Measurements from ENCODE around the gene KCTD16. TPM values are rescaled to one million over a fixed set of nuclear protein-coding genes. Genes with fewer than 3 reads are reported as not detected.

KCTD16 gene
- total and polyA plus RNA-seq, 5 donors from 2014 or later, result 0.44 TPM; not detected in 4

- Histone ChIP-seq H3K4me1 (ENCODE audit: control insufficient read depth, insufficient read depth, low read length, poor library complexity, severe bottlenecking) (no peaks in the 10 kb centered on the region), H3K4me3 (ENCODE audit: low read depth, low read length) (no peak overlapping the region), H3K27ac (ENCODE audit: insufficient read depth, low read length, poor library complexity, severe bottlenecking) (no peak overlapping the region), H3K36me3 (ENCODE audit: control insufficient read depth, insufficient read depth, low read length) (no peaks in the 10 kb centered on the region), H3K9me3 (ENCODE audit: control insufficient read depth in 2 of 2, low read length in 2 of 2) (no peaks in the 10 kb centered on the region), H3K27me3 (ENCODE audit: control insufficient read depth, insufficient read depth, low read length) (peaks cover 6% of the 10 kb centered on the region)
- Mint-ChIP-seq H3K27me3 (peaks cover 9% of the 10 kb centered on the region), H3K4me1 (no peaks in the 10 kb centered on the region), H3K4me3 (no peak overlapping the region), H3K9me3 (no peaks in the 10 kb centered on the region), H3K36me3 (no peaks in the 10 kb centered on the region), H3K27ac (no peak overlapping the region)
- ATAC-seq (ENCODE audit: low read depth in 2 of 2), result no peak
- DNase-seq, result no peak
Observed at GRCh38 chr5:144131261-144131660, 39.4 kb upstream of the KCTD16 start.

- DNase-seq (no peak), ATAC-seq (ENCODE audit: low read depth in 2 of 2) (no peak)
- no peak overlapping the region for H3K27ac ChIP-seq (ENCODE audit: insufficient read depth, low read length, poor library complexity, severe bottlenecking)
- H3K27me3 ChIP-seq (ENCODE audit: control insufficient read depth, insufficient read depth, low read length), result peaks cover 6% of the 10 kb centered on the region
- Mint-ChIP-seq H3K27me3 (peaks cover 20% of the 10 kb centered on the region), H3K4me1 (no peaks in the 10 kb centered on the region), H3K4me3 (no peak overlapping the region), H3K9me3 (no peaks in the 10 kb centered on the region), H3K36me3 (no peaks in the 10 kb centered on the region), H3K27ac (no peak overlapping the region)
- no peaks in the 10 kb centered on the region for H3K36me3 ChIP-seq (ENCODE audit: control insufficient read depth, insufficient read depth, low read length)
- no peaks in the 10 kb centered on the region for H3K9me3 ChIP-seq (ENCODE audit: control insufficient read depth in 2 of 2, low read length in 2 of 2)
- no peaks in the 10 kb centered on the region for H3K4me1 ChIP-seq (ENCODE audit: control insufficient read depth, insufficient read depth, low read length, poor library complexity, severe bottlenecking)
- H3K4me3 ChIP-seq (ENCODE audit: low read depth, low read length), result no peak overlapping the region
Observed at GRCh38 chr5:144133050-144133633, 37.5 kb upstream of the KCTD16 start.

DNA sequence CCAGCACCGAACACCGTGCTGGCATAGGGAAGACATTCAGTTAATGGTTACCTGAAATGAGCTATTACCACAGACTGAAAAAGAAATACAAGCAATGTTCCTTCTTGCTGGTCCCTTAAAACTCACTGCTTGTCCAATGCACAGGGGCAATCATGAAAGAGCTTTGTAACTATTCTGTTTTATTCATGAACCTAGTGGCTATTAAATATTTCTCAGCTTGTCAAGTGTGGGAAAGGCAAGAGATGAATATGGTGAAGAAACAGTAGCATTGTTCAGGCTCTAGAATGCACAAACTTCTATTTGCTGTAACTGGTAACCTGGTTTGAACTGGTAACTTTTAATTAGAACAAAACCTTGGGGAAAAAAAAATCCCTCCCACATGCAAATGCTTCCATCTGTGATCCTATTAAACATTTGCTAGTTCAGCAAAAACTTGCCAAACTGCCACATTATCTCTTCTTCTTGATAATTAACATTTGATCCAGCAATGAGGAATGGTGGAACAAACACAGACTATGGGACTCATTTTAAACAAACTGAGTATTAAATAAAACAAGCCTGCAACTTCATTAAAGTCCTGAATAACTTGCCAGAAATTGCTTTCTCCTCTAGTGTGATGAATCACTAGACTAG, 36.4 kb upstream of the KCTD16 start:
- H3K4me3 ChIP-seq (ENCODE audit: low read depth, low read length), result no peak overlapping the region
- ATAC-seq (ENCODE audit: low read depth in 2 of 2) (no peak), DNase-seq (no peak)
- Mint-ChIP-seq H3K9me3 (no peaks in the 10 kb centered on the region), H3K36me3 (no peaks in the 10 kb centered on the region), H3K27ac (no peak overlapping the region), H3K4me1 (no peaks in the 10 kb centered on the region), H3K27me3 (peaks cover 27% of the 10 kb centered on the region), H3K4me3 (no peak overlapping the region)
- peaks cover 6% of the 10 kb centered on the region for H3K27me3 ChIP-seq (ENCODE audit: control insufficient read depth, insufficient read depth, low read length)
- no peaks in the 10 kb centered on the region for H3K4me1 ChIP-seq (ENCODE audit: control insufficient read depth, insufficient read depth, low read length, poor library complexity, severe bottlenecking)
- no peaks in the 10 kb centered on the region for H3K9me3 ChIP-seq (ENCODE audit: control insufficient read depth in 2 of 2, low read length in 2 of 2)
- H3K27ac ChIP-seq (ENCODE audit: insufficient read depth, low read length, poor library complexity, severe bottlenecking), result no peak overlapping the region
- H3K36me3 ChIP-seq (ENCODE audit: control insufficient read depth, insufficient read depth, low read length), result no peaks in the 10 kb centered on the region

GRCh38 chr5:144135113-144135762, 35.4 kb upstream of the KCTD16 start:
- Mint-ChIP-seq H3K4me3 (no peak overlapping the region), H3K36me3 (no peaks in the 10 kb centered on the region), H3K27me3 (peaks cover 27% of the 10 kb centered on the region), H3K27ac (no peak overlapping the region), H3K4me1 (no peaks in the 10 kb centered on the region), H3K9me3 (no peaks in the 10 kb centered on the region)
- H3K4me1 ChIP-seq (ENCODE audit: control insufficient read depth, insufficient read depth, low read length, poor library complexity, severe bottlenecking), result no peaks in the 10 kb centered on the region
- DNase-seq (no peak), ATAC-seq (ENCODE audit: low read depth in 2 of 2) (no peak)
- H3K27ac ChIP-seq (ENCODE audit: insufficient read depth, low read length, poor library complexity, severe bottlenecking), result no peak overlapping the region
- H3K36me3 ChIP-seq (ENCODE audit: control insufficient read depth, insufficient read depth, low read length), result no peaks in the 10 kb centered on the region
- peaks cover 6% of the 10 kb centered on the region for H3K27me3 ChIP-seq (ENCODE audit: control insufficient read depth, insufficient read depth, low read length)
- no peak overlapping the region for H3K4me3 ChIP-seq (ENCODE audit: low read depth, low read length)
- H3K9me3 ChIP-seq (ENCODE audit: control insufficient read depth in 2 of 2, low read length in 2 of 2), result no peaks in the 10 kb centered on the region

GRCh38 chr5:144139586-144139985, 31.1 kb upstream of the KCTD16 start:
- Mint-ChIP-seq H3K27ac (no peak overlapping the region), H3K36me3 (no peaks in the 10 kb centered on the region), H3K27me3 (peaks cover 31% of the 10 kb centered on the region), H3K4me1 (peaks cover 0 to 6% (median 2%) of the 10 kb centered on the region in 4 donors), H3K9me3 (no peaks in the 10 kb centered on the region), H3K4me3 (no peak overlapping the region)
- Histone ChIP-seq H3K4me3 (ENCODE audit: low read depth, low read length) (no peak overlapping the region), H3K9me3 (ENCODE audit: control insufficient read depth in 2 of 2, low read length in 2 of 2) (no peaks in the 10 kb centered on the region), H3K27me3 (ENCODE audit: control insufficient read depth, insufficient read depth, low read length) (no peaks in the 10 kb centered on the region), H3K36me3 (ENCODE audit: control insufficient read depth, insufficient read depth, low read length) (no peaks in the 10 kb centered on the region), H3K27ac (ENCODE audit: insufficient read depth, low read length, poor library complexity, severe bottlenecking) (no peak overlapping the region), H3K4me1 (ENCODE audit: control insufficient read depth, insufficient read depth, low read length, poor library complexity, severe bottlenecking) (no peaks in the 10 kb centered on the region)
- DNase-seq, result no peak
- no peak for ATAC-seq (ENCODE audit: low read depth in 2 of 2)

GRCh38 chr5:144141585-144141984, 29.1 kb upstream of the KCTD16 start:
- H3K36me3 Mint-ChIP-seq, result no peaks in the 10 kb centered on the region
- no peaks in the 10 kb centered on the region for H3K27me3 ChIP-seq (ENCODE audit: control insufficient read depth, insufficient read depth, low read length)
- H3K4me3 Mint-ChIP-seq, result no peak overlapping the region
- H3K4me3 ChIP-seq (ENCODE audit: low read depth, low read length), result no peak overlapping the region
- H3K36me3 ChIP-seq (ENCODE audit: control insufficient read depth, insufficient read depth, low read length), result no peaks in the 10 kb centered on the region
- no peak overlapping the region for H3K27ac Mint-ChIP-seq
- H3K9me3 ChIP-seq (ENCODE audit: control insufficient read depth in 2 of 2, low read length in 2 of 2), result no peaks in the 10 kb centered on the region
- no peaks in the 10 kb centered on the region for H3K4me1 ChIP-seq (ENCODE audit: control insufficient read depth, insufficient read depth, low read length, poor library complexity, severe bottlenecking)
- ATAC-seq (ENCODE audit: low read depth in 2 of 2) (no peak), DNase-seq (no peak)
- no peak overlapping the region for H3K27ac ChIP-seq (ENCODE audit: insufficient read depth, low read length, poor library complexity, severe bottlenecking)
- peaks cover 0 to 6% (median 2%) of the 10 kb centered on the region in 4 donors for H3K4me1 Mint-ChIP-seq
- H3K27me3 Mint-ChIP-seq, result peaks cover 20% of the 10 kb centered on the region
- no peaks in the 10 kb centered on the region for H3K9me3 Mint-ChIP-seq

GRCh38 chr5:144142139-144142823, 28.4 kb upstream of the KCTD16 start:
- Mint-ChIP-seq H3K4me1 (peaks cover 0 to 6% (median 2%) of the 10 kb centered on the region in 4 donors), H3K4me3 (no peak overlapping the region), H3K36me3 (no peaks in the 10 kb centered on the region), H3K27me3 (peaks cover 15% of the 10 kb centered on the region), H3K27ac (peak overlapping the region in 2 of 3 donors; percentile 21 to 35), H3K9me3 (no peaks in the 10 kb centered on the region)
- ATAC-seq (ENCODE audit: low read depth in 2 of 2) (peak; percentile 65 to 72), DNase-seq (peak in 2 of 3 donors; percentile 1 to 12)
- Histone ChIP-seq H3K4me3 (ENCODE audit: low read depth, low read length) (no peak overlapping the region), H3K27ac (ENCODE audit: insufficient read depth, low read length, poor library complexity, severe bottlenecking) (no peak overlapping the region), H3K36me3 (ENCODE audit: control insufficient read depth, insufficient read depth, low read length) (no peaks in the 10 kb centered on the region), H3K4me1 (ENCODE audit: control insufficient read depth, insufficient read depth, low read length, poor library complexity, severe bottlenecking) (no peaks in the 10 kb centered on the region), H3K9me3 (ENCODE audit: control insufficient read depth in 2 of 2, low read length in 2 of 2) (no peaks in the 10 kb centered on the region), H3K27me3 (ENCODE audit: control insufficient read depth, insufficient read depth, low read length) (no peaks in the 10 kb centered on the region)
